Loucy (cell line): Measurements from ENCODE around the gene SLC39A9.

ENCODE experiments used
- H2AFZ ChIP-seq: fragments of 200-600 bp; sonication (generic); 2 replicates; pipeline ENCODE4 v1.6.0; 2016; ENCODE audit warnings: antibody characterized with exemption, mild to moderate bottlenecking, low read length, moderate library complexity
- H3F3A ChIP-seq: fragments of 200-600 bp; 2 replicates; pipeline ENCODE4 v1.6.0; 2016; ENCODE audit warnings: antibody characterized with exemption, low read depth, mild to moderate bottlenecking
- H3K27me3 ChIP-seq: fragments of 200-600 bp; sonication (generic); 2 replicates; pipeline ENCODE4 v1.6.1; 2014; ENCODE audit warnings: low read length, mild to moderate bottlenecking; ENCODE audit not compliant: insufficient read depth, poor library complexity, severe bottlenecking
- H3K36me3 ChIP-seq: fragments of 200-600 bp; sonication (generic); 2 replicates; pipeline ENCODE4 v1.6.1; 2016; ENCODE audit warnings: low read length; ENCODE audit not compliant: insufficient read depth
- H3K4me1 ChIP-seq: fragments of 200-600 bp; sonication (generic); 2 replicates; pipeline ENCODE4 v1.5.1; 2014; ENCODE audit warnings: low read length, mild to moderate bottlenecking; ENCODE audit not compliant: insufficient read depth, poor library complexity, severe bottlenecking
- H3K4me2 ChIP-seq: fragments of 200-600 bp; sonication (generic); 2 replicates; pipeline ENCODE4 v1.6.0; 2014; ENCODE audit warnings: antibody characterized with exemption, low read length, low read depth, mild to moderate bottlenecking; ENCODE audit not compliant: poor library complexity, severe bottlenecking
- H3K4me3 ChIP-seq: fragments of 200-600 bp; sonication (generic); 2 replicates; pipeline ENCODE4 v1.5.1; 2014; ENCODE audit warnings: low read length, mild to moderate bottlenecking, mixed read lengths; ENCODE audit not compliant: poor library complexity, severe bottlenecking
- H3K79me2 ChIP-seq: fragments of 200-600 bp; sonication (generic); 2 replicates; pipeline ENCODE4 v1.6.1; 2014; ENCODE audit warnings: low read length; ENCODE audit not compliant: insufficient read depth
- H3K9ac ChIP-seq: fragments of 200-600 bp; sonication (generic); 2 replicates; pipeline ENCODE4 v1.6.0; 2014; ENCODE audit warnings: mild to moderate bottlenecking, low read depth, low read length, moderate library complexity; ENCODE audit not compliant: poor library complexity, severe bottlenecking
- H3K9me2 ChIP-seq: fragments of 200-600 bp; sonication (generic); replicated peaks from 2 replicates; pipeline ENCODE4 v1.6.1; 2016; ENCODE audit warnings: low read depth, low read length, mixed read lengths
- H3K9me3 ChIP-seq: fragments of 200-600 bp; sonication (generic); 2 replicates; pipeline ENCODE4 v1.6.1; 2014; ENCODE audit warnings: mild to moderate bottlenecking, antibody characterized with exemption, low read length, low read depth; ENCODE audit not compliant: insufficient read depth
- H4K20me1 ChIP-seq: fragments of 200-600 bp; sonication (generic); 2 replicates; pipeline ENCODE4 v1.6.0; 2014; ENCODE audit warnings: antibody characterized with exemption, low read length, mild to moderate bottlenecking; ENCODE audit not compliant: insufficient read depth, poor library complexity, severe bottlenecking
- CTCF ChIP-seq: fragments of 200-600 bp; sonication (generic); conservative IDR thresholded peaks from 2 replicates; pipeline ENCODE4 v1.5.1; 2014; ENCODE audit warnings: mild to moderate bottlenecking, antibody characterized with exemption, low read length
- EZH2phosphoT487 ChIP-seq: fragments of 200-600 bp; IDR thresholded peaks from 2 replicates; pipeline ENCODE4 v1.6.1; 2018; ENCODE audit warnings: antibody characterized with exemption, mild to moderate bottlenecking, moderate library complexity, borderline replicate concordance

Gene SLC39A9

GRCh38 chr14:69490219-69490918 lies 91.9 kb downstream of the SLC39A9 start:
- Histone ChIP-seq H3F3A (no peaks in the 10 kb centered on the region), H2AFZ (no peak overlapping the region), H3K4me1 (no peaks in the 10 kb centered on the region), H3K9ac (no peak overlapping the region), H3K9me2 (no peaks in the 10 kb centered on the region), H3K79me2 (no peaks in the 10 kb centered on the region), H4K20me1 (no peaks in the 10 kb centered on the region), H3K36me3 (no peaks in the 10 kb centered on the region), H3K27me3 (no peaks in the 10 kb centered on the region), H3K4me2 (no peak overlapping the region), H3K9me3 (no peaks in the 10 kb centered on the region), H3K4me3 (no peak overlapping the region)
- TF ChIP-seq CTCF (no peak), EZH2phosphoT487 (no peak)

- Histone ChIP-seq H3K4me3 (no peak overlapping the region), H3K79me2 (no peaks in the 10 kb centered on the region), H3K9ac (no peak overlapping the region), H3F3A (no peaks in the 10 kb centered on the region), H3K4me1 (no peaks in the 10 kb centered on the region), H3K9me2 (no peaks in the 10 kb centered on the region), H4K20me1 (no peaks in the 10 kb centered on the region), H2AFZ (no peak overlapping the region), H3K27me3 (no peaks in the 10 kb centered on the region), H3K4me2 (no peak overlapping the region), H3K9me3 (no peaks in the 10 kb centered on the region), H3K36me3 (no peaks in the 10 kb centered on the region)
- no peak for TF ChIP-seq CTCF
- no peak for TF ChIP-seq EZH2phosphoT487
Observed at GRCh38 chr14:69491193-69491592, 92.7 kb downstream of the SLC39A9 start.

- H3K79me2 ChIP-seq, result no peaks in the 10 kb centered on the region
- H3F3A ChIP-seq, result no peaks in the 10 kb centered on the region
- H3K36me3 ChIP-seq, result no peaks in the 10 kb centered on the region
- H3K4me3 ChIP-seq, result no peak overlapping the region
- H2AFZ ChIP-seq, result no peak overlapping the region
- no peak overlapping the region for H3K4me2 ChIP-seq
- no peaks in the 10 kb centered on the region for H3K9me2 ChIP-seq
- no peaks in the 10 kb centered on the region for H4K20me1 ChIP-seq
- H3K9me3 ChIP-seq, result no peaks in the 10 kb centered on the region
- no peak overlapping the region for H3K9ac ChIP-seq
- H3K27me3 ChIP-seq, result no peaks in the 10 kb centered on the region
- H3K4me1 ChIP-seq, result no peaks in the 10 kb centered on the region
- no peak for TF ChIP-seq EZH2phosphoT487
- TF ChIP-seq CTCF, result no peak
Observed at GRCh38 chr14:69493038-69493437, 94.5 kb downstream of the SLC39A9 start.
